K562 (cell line): Measurements from ENCODE around the gene EEFSEC. TPM values are rescaled to one million over a fixed set of nuclear protein-coding genes. Genes with fewer than 3 reads are reported as not detected.

Experiments
- ATAC-seq: fragments of 200-7000 bp; cut with Tn5 transposase; 3 replicates; pipeline ENCODE4 v1.9.1; 2020; ENCODE audit warnings: moderate library complexity
- BruUV-seq: library from RNA; stranded (reverse); fragments of 400-500 nt; replicated peaks from 2 replicates; lab custom pipeline; 2021; lab: Mats Ljungman, UMichigan
- CTCF ChIA-PET: fragments of 300-600 bp; formaldehyde crosslinking; extraction: SDS; loops from one replicate; lab custom pipeline; 2021; ENCODE audit warnings: low intra/inter-chr PET ratio; lab: Yijun Ruan, JAX
- POLR2A ChIA-PET: fragments of 300-600, 350-650 bp; sonication (Branson Sonifier 250); formaldehyde crosslinking; extraction: SDS; loops from one replicate; lab custom pipeline; 2021; ENCODE audit warnings: antibody characterized with exemption, inconsistent platforms; lab: Yijun Ruan, JAX
- DNase-seq, 4 experiments: peaks; one replicate each; pipeline versions ENCODE4 v3.0.0 to v3.0.0-alpha.2; 2011 to 2018; ENCODE audit warnings: low spot score in 3 of 4, mixed read lengths in 3 of 4; ENCODE audit errors: extremely low read depth in 1 of 4
- FAIRE-seq: peaks from 2 replicates; lab custom pipeline; 2011; peaks lifted over from hg19 to GRCh38; lab: Jason Lieb, UNC
- H2AFZ ChIP-seq: 2 replicates; pipeline ENCODE4 v1.6.0; 2011; ENCODE audit warnings: low read depth, low read length, control low read depth, inconsistent platforms
- H3K27ac ChIP-seq: fragments of 200-600 bp; 3 replicates; pipeline ENCODE4 v1.8.0; 2011; ENCODE audit warnings: low read depth, mild to moderate bottlenecking, control low read depth, inconsistent platforms, low read length, moderate library complexity, mixed read lengths; ENCODE audit errors: extremely low read depth
- H3K27me3 ChIP-seq, 2 experiments: fragments of 300-600 bp in 1 of 2; 2 replicates in 1 of 2; 3 replicates in 1 of 2; pipeline versions ENCODE4 v1.6.0 to v1.8.0; 2011; ENCODE audit warnings: inconsistent platforms in 2 of 2, low read length in 2 of 2, mild to moderate bottlenecking in 1 of 2, mixed read lengths in 1 of 2, moderate library complexity in 1 of 2; ENCODE audit not compliant: control insufficient read depth in 2 of 2, insufficient read depth in 2 of 2
- H3K36me3 ChIP-seq: fragments of 300-600 bp; 3 replicates; pipeline ENCODE4 v1.8.0; 2011; ENCODE audit warnings: mild to moderate bottlenecking, low read length, inconsistent platforms; ENCODE audit not compliant: control insufficient read depth, insufficient read depth
- H3K4me1 ChIP-seq, 2 experiments: fragments of 200-600 bp in 1 of 2; replicated peaks in 1 of 2; 2 replicates in 1 of 2; 3 replicates in 1 of 2; pipeline versions ENCODE4 v1.5.1 to v1.8.0; 2011; ENCODE audit warnings: inconsistent platforms in 2 of 2, low read length in 2 of 2, mild to moderate bottlenecking in 1 of 2, mixed read lengths in 1 of 2, moderate library complexity in 1 of 2; ENCODE audit not compliant: control insufficient read depth in 2 of 2, insufficient read depth in 2 of 2
- H3K4me2 ChIP-seq: 2 replicates; pipeline ENCODE4 v1.6.1; 2011; ENCODE audit warnings: low read length, control low read depth, inconsistent platforms, mixed read lengths; ENCODE audit not compliant: insufficient read depth
- H3K4me3 ChIP-seq: fragments of 200-600 bp; sonication (generic), shearing (Covaris generic); 2 replicates; pipeline ENCODE4 v1.5.1; 2016; ENCODE audit warnings: control low read depth, inconsistent platforms
- H3K79me2 ChIP-seq: fragments of 200-600 bp; 3 replicates; pipeline ENCODE4 v1.8.0; 2011; ENCODE audit warnings: low read length, inconsistent platforms; ENCODE audit not compliant: control insufficient read depth, insufficient read depth
- H3K9ac ChIP-seq, 2 experiments: 2 replicates each; pipeline versions ENCODE4 v1.6.0 to v1.6.1; 2011; ENCODE audit warnings: low read depth in 2 of 2, low read length in 2 of 2, control low read depth in 1 of 2, inconsistent platforms in 1 of 2, mild to moderate bottlenecking in 1 of 2, mixed read lengths in 1 of 2; ENCODE audit not compliant: insufficient read depth in 1 of 2
- H3K9me1 ChIP-seq: one replicate; pipeline ENCODE4 v1.6.0; 2011; ENCODE audit warnings: inconsistent platforms, mild to moderate bottlenecking, low read length, moderate library complexity; ENCODE audit not compliant: control insufficient read depth, insufficient read depth
- H3K9me3 ChIP-seq: replicated peaks from 2 replicates; pipeline ENCODE4 v1.5.1; 2011; ENCODE audit warnings: low read depth, low read length, inconsistent platforms; ENCODE audit not compliant: control insufficient read depth, insufficient read depth
- H4K20me1 ChIP-seq: replicated peaks from 2 replicates; pipeline ENCODE4 v1.6.1; 2011; ENCODE audit warnings: low read length, inconsistent platforms, mixed read lengths; ENCODE audit not compliant: control insufficient read depth, insufficient read depth
- ETS2 ChIP-seq: IDR thresholded peaks from 2 replicates; pipeline ENCODE4 v1.6.1; 2016; ENCODE audit warnings: borderline replicate concordance, missing genetic modification characterization, mild to moderate bottlenecking, moderate library complexity, missing compliant biosample characterization; ENCODE audit not compliant: poor library complexity, severe bottlenecking
- FOXK1 ChIP-seq: sonication (generic); formaldehyde crosslinking; IDR thresholded peaks from 2 replicates; pipeline ENCODE4 v1.8.0; 2022; ENCODE audit warnings: missing genetic modification reagents, mild to moderate bottlenecking, borderline replicate concordance
- HDAC1 ChIP-seq, 2 experiments: fragments of 450-650 bp; IDR thresholded peaks; 2 replicates each; pipeline ENCODE4 v1.6.1; 2016 to 2017; ENCODE audit warnings: inconsistent platforms in 1 of 2, mild to moderate bottlenecking in 1 of 2, moderate library complexity in 1 of 2
- IRF9 ChIP-seq: fragments of 450-650 bp; IDR thresholded peaks from 2 replicates; pipeline ENCODE4 v1.6.1; 2016; ENCODE audit warnings: missing biosample characterization, missing genetic modification characterization
- MAZ ChIP-seq, 2 experiments: fragments of 450-650 bp in 1 of 2; sonication (generic) in 1 of 2; formaldehyde crosslinking; IDR thresholded peaks in 1 of 2; conservative IDR thresholded peaks in 1 of 2; 2 replicates each; pipeline versions ENCODE4 v1.4.0 to v1.5.0; 2020; ENCODE audit warnings: mild to moderate bottlenecking in 1 of 2, missing genetic modification reagents in 1 of 2
- MTA1 ChIP-seq: fragments of 450-650 bp; IDR thresholded peaks from 2 replicates; pipeline ENCODE4 v1.6.1; 2017; ENCODE audit warnings: borderline replicate concordance
- SNAPC5 ChIP-seq: fragments of 250-450 bp; sonication (Bioruptor Pico); IDR thresholded peaks from 2 replicates; pipeline ENCODE4 v1.8.0; 2021; ENCODE audit warnings: moderate library complexity, mild to moderate bottlenecking, inconsistent platforms
- TAF1 ChIP-seq: IDR thresholded peaks from 2 replicates; pipeline ENCODE4 v1.6.1; 2011; ENCODE audit warnings: mild to moderate bottlenecking, low read length, moderate library complexity; ENCODE audit not compliant: insufficient read depth, control insufficient read depth, severe bottlenecking; ENCODE audit errors: extremely low read depth
- ZBTB12 ChIP-seq: fragments of 250-450 bp; sonication (Bioruptor Pico); IDR thresholded peaks from 2 replicates; pipeline ENCODE4 v1.4.0; 2020
- ZNF592 ChIP-seq: fragments of 450-650 bp; IDR thresholded peaks from 2 replicates; pipeline ENCODE4 v1.6.1; 2017; ENCODE audit warnings: antibody characterized with exemption, mild to moderate bottlenecking
- ZNF740 ChIP-seq, 3 experiments: fragments of 200-800 bp in 1 of 3; sonication (Bioruptor generic) in 1 of 3; sonication (generic) in 1 of 3; formaldehyde crosslinking in 1 of 3; IDR thresholded peaks; 2 replicates each; pipeline versions ENCODE4 v1.6.1 to v1.8.0; 2016 to 2022; ENCODE audit warnings: mild to moderate bottlenecking in 2 of 3, missing compliant biosample characterization in 2 of 3, missing genetic modification characterization in 2 of 3, missing genetic modification reagents in 1 of 3
- WGBS: fragments of 100-300 bp; shearing (Covaris generic); methylation state at CpG from one replicate; pipeline ENCODE4 v1.1.6; 2016; ENCODE audit warnings: low coverage, mixed read lengths; ENCODE audit not compliant: insufficient coverage; ENCODE audit errors: missing lambda C conversion rate; 5-methylcytosine and 5-hydroxymethylcytosine counted together
- in situ Hi-C: fragments of 300-500 bp; cut with MboI; formaldehyde crosslinking; loops from 4 replicates; pipeline ENCODE4 v1.15.0; 2018; ENCODE audit warnings: inconsistent platforms, mixed read lengths
- intact Hi-C: fragments of 100-400 bp; cut with micrococcal nuclease; formaldehyde crosslinking; loops from 2 replicates; pipeline ENCODE4 v1.14.2; 2022
- polyA plus RNA-seq, 8 experiments: library from polyadenylated mRNA; depleted of rRNA in 4 of 8; stranded (reverse) in 5 of 8; unstranded in 3 of 8; fragments of >200 nt; fragmentation: Nextera tagmentation in 2 of 8; fragmentation: Illumina TruSeq in 1 of 8; extraction: Ambion mirVana in 2 of 8; extraction: Trizol in 1 of 8; gene quantifications; 2 replicates each; pipeline versions ENCODE4 v1.2.1 to v1.2.3, GENCODE V29; 2011 to 2014; ENCODE audit warnings: inconsistent platforms in 1 of 8, missing spikeins in 1 of 8
- total RNA-seq, 7 experiments: library from RNA; depleted of rRNA in 6 of 7; stranded (reverse); fragments of >200 nt in 6 of 7; fragmentation: Illumina TruSeq in 2 of 7; extraction: Trizol in 2 of 7; gene quantifications; 2 replicates each; pipeline versions ENCODE4 v1.2.1 to v1.2.3, GENCODE V29; 2011 to 2021; ENCODE audit warnings: low replicate concordance in 1 of 7

Gene EEFSEC
- total and polyA plus RNA-seq, 9 of the 15 experiments (the other 6 are each of a cell fraction or from before 2014, with no cell fraction given) = 0.35 to 11.8 (median 7.7) TPM

GRCh38 chr3:128425142-128425845 lies 272.0 kb downstream of the EEFSEC start:
- BruUV-seq = no TSS peak
- ChIA-PET CTCF (interaction anchor here (0.8 to 2.3 kb wide), 2 partner anchors 9 to 73 kb away, joined by 3 to 9 read pairs; no protein-coding TSS in a partner anchor), POLR2A (interaction anchor here (0.6 to 1.2 kb wide), 4 partner anchors 9 to 148 kb away, joined by 3 to 4 read pairs (median 4); no protein-coding TSS in a partner anchor)
- Histone ChIP-seq H3K9me3 (no peaks in the 10 kb centered on the region), H3K27ac (peak overlapping the region; percentile 73), H3K9me1 (no peaks in the 10 kb centered on the region), H3K4me1 (peaks cover 45 to 97% of the 10 kb centered on the region in 2 experiments), H3K4me2 (peak overlapping the region; percentile 59), H3K79me2 (no peaks in the 10 kb centered on the region; the same call in 2 of the 3 replicates), H4K20me1 (no peaks in the 10 kb centered on the region), H3K36me3 (no peaks in the 10 kb centered on the region), H3K9ac (peak overlapping the region; percentile 57 to 90), H2AFZ (peak overlapping the region; percentile 84), H3K4me3 (no peak overlapping the region), H3K27me3 (no peaks in the 10 kb centered on the region)
- no peak for ATAC-seq
- in situ Hi-C loops (no loop called here), intact Hi-C loops (no loop called here)
- no peak for FAIRE-seq
- no peak for DNase-seq
- WGBS = 60% methylated on average over 20 of the region's 23 CpGs
- TF ChIP-seq ETS2 = no peak
- TF ChIP-seq ZNF740 (CRISPR knock-in tag; IDR thresholded peaks at IDR 0.05) = no peak
- peak in 1 of 2 experiments; percentile 27; a peak in 1 of 4 replicates for TF ChIP-seq ZNF740 (tag; IDR thresholded peaks at IDR 0.05)
- no peak for TF ChIP-seq TAF1
- TF ChIP-seq ZNF592 = peak; percentile 13; the same call in 1 of the 2 replicates
- no peak for TF ChIP-seq FOXK1 (CRISPR knock-in tag)
- TF ChIP-seq IRF9 (tag) = no peak
- no peak for TF ChIP-seq MTA1
- TF ChIP-seq MAZ (CRISPR knock-in tag; conservative IDR thresholded peaks at IDR 0.05 in 1 of 2, IDR thresholded peaks at IDR 0.05 in 1 of 2) = no peak
- no peak for TF ChIP-seq SNAPC5
- no peak for TF ChIP-seq HDAC1 (IDR thresholded peaks at IDR 0.05)
- TF ChIP-seq ZBTB12 = no peak
